Neuronal stem cell (in vitro differentiated cells): ENCODE results near the gene DEFB131B. TPM values are rescaled to one million over a fixed set of nuclear protein-coding genes. Genes with fewer than 3 reads are reported as not detected.
"Not testable (repeated sequence)": the region's sequence is repeated elsewhere in the genome, so short reads cannot be mapped to it uniquely, and the experiment has no call there.

Experiments
- DNase-seq: peaks from one replicate; pipeline ENCODE4 v3.0.0-alpha.2; 2013; ENCODE audit warnings: low spot score
- H2AFZ ChIP-seq: one replicate; pipeline ENCODE4 v1.6.1; 2013; ENCODE audit warnings: mild to moderate bottlenecking, low read length, inconsistent platforms
- H2AK5ac ChIP-seq: 2 replicates; pipeline ENCODE4 v1.6.1; 2013; ENCODE audit warnings: low read depth, mild to moderate bottlenecking, inconsistent platforms, low read length, moderate library complexity, mixed read lengths
- H2BK120ac ChIP-seq: 2 replicates; pipeline ENCODE4 v1.6.1; 2013; ENCODE audit warnings: low read depth, mild to moderate bottlenecking, inconsistent platforms, low read length, moderate library complexity, mixed read lengths
- H2BK12ac ChIP-seq: one replicate; pipeline ENCODE4 v1.6.1; 2013; ENCODE audit warnings: low read length, inconsistent platforms
- H2BK15ac ChIP-seq: 2 replicates; pipeline ENCODE4 v1.6.1; 2013; ENCODE audit warnings: mild to moderate bottlenecking, low read length, inconsistent platforms, mixed read lengths
- H2BK5ac ChIP-seq: one replicate; pipeline ENCODE4 v1.6.1; 2013; ENCODE audit warnings: inconsistent platforms, mild to moderate bottlenecking, low read length, moderate library complexity
- H3K14ac ChIP-seq: one replicate; pipeline ENCODE4 v1.6.1; 2013; ENCODE audit warnings: low read length, inconsistent platforms
- H3K18ac ChIP-seq: 2 replicates; pipeline ENCODE4 v1.6.1; 2013; ENCODE audit warnings: low read length, inconsistent platforms
- H3K23ac ChIP-seq: 2 replicates; pipeline ENCODE4 v1.6.1; 2013; ENCODE audit warnings: low read depth, mild to moderate bottlenecking, mixed read lengths, low read length, inconsistent platforms; ENCODE audit not compliant: poor library complexity
- H3K27ac ChIP-seq: replicated peaks from 3 replicates; pipeline ENCODE4 v1.5.1; 2013; ENCODE audit warnings: low read length, inconsistent platforms
- H3K27me3 ChIP-seq, 3 experiments: 2 replicates each; pipeline ENCODE4 v1.6.1; 2013; ENCODE audit warnings: low read length in 3 of 3, mild to moderate bottlenecking in 2 of 3, inconsistent platforms in 1 of 3, low read depth in 1 of 3, mixed read lengths in 1 of 3, moderate library complexity in 1 of 3; ENCODE audit not compliant: control insufficient read depth in 3 of 3, insufficient read depth in 3 of 3
- H3K36me3 ChIP-seq, 2 donors: replicated peaks in 1 of 2; 2 replicates each; pipeline ENCODE4 v1.6.1; 2013; ENCODE audit warnings: low read length in 2 of 2; ENCODE audit not compliant: control insufficient read depth in 2 of 2, insufficient read depth in 2 of 2
- H3K4ac ChIP-seq: 2 replicates; pipeline ENCODE4 v1.6.1; 2013; ENCODE audit warnings: inconsistent platforms, mild to moderate bottlenecking, low read length, moderate library complexity
- H3K4me1 ChIP-seq, 2 donors: 1 replicate in 1 of 2; 2 replicates in 1 of 2; pipeline ENCODE4 v1.6.1; 2013; ENCODE audit warnings: low read length in 2 of 2, low read depth in 1 of 2; ENCODE audit not compliant: control insufficient read depth in 2 of 2, insufficient read depth in 1 of 2
- H3K4me2 ChIP-seq: one replicate; pipeline ENCODE4 v1.6.1; 2013; ENCODE audit warnings: mild to moderate bottlenecking, low read length, inconsistent platforms; ENCODE audit not compliant: insufficient read depth, poor library complexity, severe bottlenecking
- H3K4me3 ChIP-seq, 2 donors: 2 replicates each; pipeline ENCODE4 v1.5.1; 2013; ENCODE audit warnings: low read length in 2 of 2, mild to moderate bottlenecking in 2 of 2, inconsistent platforms in 1 of 2, moderate library complexity in 1 of 2
- H3K79me1 ChIP-seq: one replicate; pipeline ENCODE4 v1.6.1; 2013; ENCODE audit warnings: low read depth, mild to moderate bottlenecking, inconsistent platforms, low read length, moderate library complexity
- H3K9ac ChIP-seq: one replicate; pipeline ENCODE4 v1.6.1; 2013; ENCODE audit warnings: mild to moderate bottlenecking, low read depth, low read length, inconsistent platforms; ENCODE audit not compliant: poor library complexity
- H3K9me3 ChIP-seq, 2 donors: replicated peaks in 1 of 2; 2 replicates each; pipeline versions ENCODE3 to v1.6.1; 2013; ENCODE audit warnings: low read length in 2 of 2, mild to moderate bottlenecking in 2 of 2, inconsistent platforms in 1 of 2, low read depth in 1 of 2, mixed read lengths in 1 of 2, moderate library complexity in 1 of 2; ENCODE audit not compliant: control insufficient read depth in 2 of 2, insufficient read depth in 1 of 2
- H4K8ac ChIP-seq: one replicate; pipeline ENCODE4 v1.6.1; 2013; ENCODE audit warnings: low read depth, mild to moderate bottlenecking, inconsistent platforms, low read length, moderate library complexity
- H4K91ac ChIP-seq: one replicate; pipeline ENCODE4 v1.6.1; 2013; ENCODE audit warnings: low read length, low read depth, mild to moderate bottlenecking, inconsistent platforms; ENCODE audit not compliant: poor library complexity
- WGBS, 2 donors: extraction: QIAGEN DNeasy Blood & Tissue Kit; methylation state at CpG; one replicate each; pipeline ENCODE4 v1.1.7; 2013; ENCODE audit warnings: missing lambda C conversion rate in 2 of 2, mixed read lengths in 1 of 2; ENCODE audit not compliant: insufficient read length in 2 of 2, insufficient replicate concordance in 1 of 2; ENCODE audit errors: extremely low coverage in 2 of 2; 5-methylcytosine and 5-hydroxymethylcytosine counted together
- polyA plus RNA-seq, 2 experiments: library from polyadenylated mRNA; stranded (reverse); fragments of 200-250 nt; gene quantifications; one replicate each; pipeline ENCODE4 v1.2.3, GENCODE V29; 2013

The DEFB131B gene, protein sequence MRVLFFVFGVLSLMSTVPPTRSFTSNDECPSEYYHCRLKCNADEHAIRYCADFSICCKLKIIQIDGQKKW
- polyA plus RNA-seq (2013, experiment 1 of 2) = not detected
- polyA plus RNA-seq (2013, experiment 2 of 2) = not detected

DNA sequence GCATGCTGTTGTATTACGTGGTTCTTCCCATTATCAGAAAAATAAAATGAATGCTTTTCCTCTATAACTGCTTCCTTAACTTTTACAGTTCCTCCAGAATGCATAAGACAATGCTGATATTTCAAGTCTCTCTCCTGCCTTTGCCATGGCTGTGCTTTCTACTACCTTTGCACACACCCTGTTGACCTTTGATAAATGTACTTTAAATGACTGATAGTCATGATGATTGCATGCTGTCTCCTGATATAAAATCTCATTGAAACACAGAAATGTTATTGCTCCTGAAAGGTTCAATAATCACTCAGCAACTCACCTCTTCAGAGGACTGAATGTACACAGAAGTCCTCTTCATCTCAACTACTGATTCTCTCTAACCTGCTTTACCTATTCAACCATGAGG lies at the start of gene DEFB131B:
Gene DEFB131B (plus strand): TSS at position 395 of the 400 bp plus-strand sequence. CDS start 0 bp downstream, at position 395.
- H3K9ac ChIP-seq, H3K18ac ChIP-seq, H2AFZ ChIP-seq, H4K8ac ChIP-seq, H3K27ac ChIP-seq, H3K4me3 ChIP-seq, H3K9me3 ChIP-seq, H3K4me1 ChIP-seq, H2BK12ac ChIP-seq, DNase-seq, H3K23ac ChIP-seq, H3K4ac ChIP-seq, H2BK15ac ChIP-seq, H3K14ac ChIP-seq, H3K27me3 ChIP-seq, H2AK5ac ChIP-seq, H3K79me1 ChIP-seq, H3K4me2 ChIP-seq, H2BK5ac ChIP-seq, H3K36me3 ChIP-seq, H2BK120ac ChIP-seq, H4K91ac ChIP-seq: not testable (repeated sequence)
- WGBS, 2 donors = no CpG with 5 or more reads among the region's 1 CpG

DNA sequence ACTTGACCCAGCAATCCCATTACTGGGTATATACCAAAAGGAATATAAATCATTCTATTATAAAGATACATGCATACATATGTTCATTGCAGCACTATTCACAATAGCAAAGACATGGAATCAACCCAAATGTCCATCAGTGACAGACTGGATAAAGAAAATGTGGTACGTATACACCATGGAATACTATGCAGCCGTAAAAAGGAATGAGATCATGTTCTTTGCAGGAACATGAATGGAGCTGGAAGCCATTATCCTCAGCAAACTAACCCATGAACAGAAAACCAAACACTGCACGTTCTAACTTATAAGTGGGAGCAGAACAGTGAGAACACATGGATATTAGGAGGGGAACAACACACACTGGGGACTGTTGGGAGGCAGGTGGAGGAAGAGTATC lies 49.0 kb upstream of the DEFB131B start:
- H3K9me3 ChIP-seq, H3K4me3 ChIP-seq, H3K9ac ChIP-seq, H4K8ac ChIP-seq, H3K79me1 ChIP-seq, H4K91ac ChIP-seq, H2AK5ac ChIP-seq, DNase-seq, H3K23ac ChIP-seq, H3K36me3 ChIP-seq, H2AFZ ChIP-seq, H3K4me1 ChIP-seq, H3K27me3 ChIP-seq, H3K4ac ChIP-seq, H3K4me2 ChIP-seq, H3K18ac ChIP-seq, H3K14ac ChIP-seq, H2BK15ac ChIP-seq, H3K27ac ChIP-seq, H2BK120ac ChIP-seq, H2BK12ac ChIP-seq, H2BK5ac ChIP-seq: not testable (repeated sequence)
- WGBS, 2 donors = no CpG with 5 or more reads among the region's 3 CpGs

DNA sequence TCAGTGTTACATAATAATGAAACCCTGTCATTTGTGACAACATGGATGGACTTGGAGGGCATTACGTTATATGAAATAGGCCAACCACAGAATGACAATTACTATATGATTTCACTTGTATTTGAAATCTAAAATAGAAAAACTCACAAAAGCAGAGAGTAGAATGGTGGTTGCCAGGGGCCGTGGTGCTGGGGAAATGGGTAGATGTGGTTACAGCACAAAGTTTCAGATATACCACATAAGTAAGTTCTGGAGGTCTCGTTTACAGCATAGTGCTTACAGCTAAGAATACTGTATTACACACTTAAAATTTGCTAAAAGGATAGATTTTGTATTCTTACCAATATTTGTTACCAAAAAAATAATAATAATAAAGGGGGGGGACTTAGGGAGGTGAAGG lies 48.6 kb upstream of the DEFB131B start:
- H2BK12ac ChIP-seq, H3K36me3 ChIP-seq, H3K4me1 ChIP-seq, H3K14ac ChIP-seq, H3K4ac ChIP-seq, H2AK5ac ChIP-seq, H3K27ac ChIP-seq, H2BK120ac ChIP-seq, H3K79me1 ChIP-seq, H2BK5ac ChIP-seq, H4K91ac ChIP-seq, H2AFZ ChIP-seq, H4K8ac ChIP-seq, H3K4me3 ChIP-seq, H2BK15ac ChIP-seq, DNase-seq, H3K9me3 ChIP-seq, H3K18ac ChIP-seq, H3K4me2 ChIP-seq, H3K27me3 ChIP-seq, H3K9ac ChIP-seq, H3K23ac ChIP-seq: not testable (repeated sequence)
- WGBS, 2 donors = no CpG with 5 or more reads among the region's 3 CpGs

DNA sequence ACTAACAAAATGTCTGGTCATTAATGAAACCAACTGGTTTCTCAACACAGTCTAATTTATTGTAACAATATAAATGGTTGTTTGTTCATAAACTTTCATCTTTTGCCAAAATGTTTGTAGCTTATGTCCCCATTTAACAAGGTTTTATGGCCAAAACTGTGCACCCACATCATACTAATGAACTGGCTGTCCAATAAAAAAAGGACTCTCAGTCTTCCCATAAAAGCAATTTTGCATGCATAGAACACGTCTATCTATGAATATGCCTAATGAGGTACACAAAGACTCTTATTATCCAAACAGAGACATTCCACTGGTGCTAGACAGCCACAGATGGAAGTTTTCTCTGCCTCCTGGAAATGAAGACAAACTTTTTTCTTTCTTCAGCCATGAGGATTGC lies 45.4 kb upstream of the DEFB131B start, which contains the start of gene DEFB108B:
Gene DEFB108B (plus strand): TSS at position 390 of the 400 bp plus-strand sequence. CDS start 0 bp downstream, at position 390.
- not testable (repeated sequence) for H3K4ac ChIP-seq, H3K23ac ChIP-seq, H3K36me3 ChIP-seq, H2BK12ac ChIP-seq, H3K4me3 ChIP-seq, H2BK120ac ChIP-seq, H4K8ac ChIP-seq, H2BK5ac ChIP-seq, H3K9me3 ChIP-seq, DNase-seq, H3K18ac ChIP-seq, H3K9ac ChIP-seq, H2BK15ac ChIP-seq, H2AFZ ChIP-seq, H3K79me1 ChIP-seq, H3K4me1 ChIP-seq, H2AK5ac ChIP-seq, H3K27me3 ChIP-seq, H3K14ac ChIP-seq, H3K4me2 ChIP-seq, H3K27ac ChIP-seq, H4K91ac ChIP-seq
- no CpG with 5 or more reads among the region's 1 CpG for WGBS, 2 donors
